Keratinocyte (primary cell): ENCODE results near the gene OSBPL5. TPM values are rescaled to one million over a fixed set of nuclear protein-coding genes. Genes with fewer than 3 reads are reported as not detected.

Experiments used
- DNase-seq: peaks from one replicate; pipeline ENCODE4 v3.0.0-alpha.2; 2011; ENCODE audit warnings: low read depth, missing footprints, low spot score
- FAIRE-seq: peaks from 2 replicates; lab custom pipeline; 2011; peaks lifted over from hg19 to GRCh38; lab: Jason Lieb, UNC
- H2AFZ ChIP-seq: 2 replicates; pipeline ENCODE4 v1.6.0; 2012; ENCODE audit warnings: low read length, control low read depth, inconsistent platforms; ENCODE audit not compliant: control insufficient read depth
- H3K27ac ChIP-seq: 2 replicates; pipeline ENCODE4 v1.5.1; 2011; ENCODE audit warnings: low read length; ENCODE audit not compliant: control insufficient read depth, insufficient read depth
- H3K27me3 ChIP-seq: 3 replicates; pipeline ENCODE4 v1.6.0; 2011; ENCODE audit warnings: low read length; ENCODE audit not compliant: control insufficient read depth, insufficient read depth; ENCODE audit errors: extremely low read depth
- H3K36me3 ChIP-seq, 2 experiments: 2 replicates in 1 of 2; 3 replicates in 1 of 2; pipeline ENCODE4 v1.5.1; 2011; ENCODE audit warnings: low read length in 2 of 2, mild to moderate bottlenecking in 1 of 2; ENCODE audit not compliant: control insufficient read depth in 2 of 2, insufficient read depth in 2 of 2; ENCODE audit errors: extremely low read depth in 1 of 2
- H3K4me1 ChIP-seq: 3 replicates; pipeline ENCODE4 v1.5.1; 2011; ENCODE audit warnings: low read length; ENCODE audit not compliant: control insufficient read depth, insufficient read depth; ENCODE audit errors: extremely low read depth
- H3K4me2 ChIP-seq: 3 replicates; pipeline ENCODE4 v1.6.0; 2011; ENCODE audit warnings: low read depth, low read length; ENCODE audit not compliant: control insufficient read depth, insufficient read depth; ENCODE audit errors: extremely low read depth
- H3K4me3 ChIP-seq, 3 experiments: fragments of 200-600 bp in 1 of 3; sonication (generic) in 1 of 3; 2 replicates in 2 of 3; 3 replicates in 1 of 3; pipeline ENCODE4 v1.5.1; 2011 to 2016; ENCODE audit warnings: low read length in 3 of 3, mild to moderate bottlenecking in 3 of 3, control low read depth in 2 of 3, inconsistent platforms in 1 of 3, low read depth in 1 of 3, mixed read lengths in 1 of 3, mixed run types in 1 of 3, moderate library complexity in 1 of 3; ENCODE audit not compliant: control insufficient read depth in 2 of 3, insufficient read depth in 2 of 3; ENCODE audit errors: extremely low read depth in 1 of 3
- H3K79me2 ChIP-seq: 2 replicates; pipeline ENCODE4 v1.6.0; 2012; ENCODE audit warnings: low read length; ENCODE audit not compliant: control insufficient read depth, insufficient read depth
- H3K9ac ChIP-seq: 3 replicates; pipeline ENCODE4 v1.6.0; 2011; ENCODE audit warnings: low read length; ENCODE audit not compliant: control insufficient read depth, insufficient read depth; ENCODE audit errors: extremely low read depth
- H3K9me1 ChIP-seq: 3 replicates; pipeline ENCODE4 v1.6.0; 2011; ENCODE audit warnings: low read length; ENCODE audit not compliant: control insufficient read depth, insufficient read depth; ENCODE audit errors: extremely low read depth
- H3K9me3 ChIP-seq: 2 replicates; pipeline ENCODE4 v1.5.1; 2012; ENCODE audit warnings: low read depth, low read length; ENCODE audit not compliant: control insufficient read depth
- H4K20me1 ChIP-seq: 3 replicates; pipeline ENCODE4 v1.6.0; 2011; ENCODE audit warnings: low read length; ENCODE audit not compliant: control insufficient read depth, insufficient read depth; ENCODE audit errors: extremely low read depth
- CTCF ChIP-seq, 3 experiments: IDR thresholded peaks in 1 of 3; conservative IDR thresholded peaks in 1 of 3; optimal IDR thresholded peaks in 1 of 3; 2 replicates in 2 of 3; 3 replicates in 1 of 3; pipeline versions ENCODE3 to v1.5.1; 2011; ENCODE audit warnings: low read length in 3 of 3, mild to moderate bottlenecking in 3 of 3, moderate library complexity in 2 of 3, control low read depth in 1 of 3, inconsistent platforms in 1 of 3; ENCODE audit not compliant: insufficient read depth in 2 of 3; ENCODE audit errors: extremely low read depth in 1 of 3
- EZH2 ChIP-seq: IDR thresholded peaks from one replicate; pipeline ENCODE4 v1.6.1; 2012; ENCODE audit warnings: inconsistent platforms, mild to moderate bottlenecking, low read length, moderate library complexity
- dilution Hi-C: fragments of 300-500 bp; cut with MboI; formaldehyde crosslinking; loops from one replicate; pipeline ENCODE4 v1.7.0; 2020; ENCODE audit warnings: low sequenced_read_pairs; ENCODE audit not compliant: extremely low pct_ligation_motif_present
- polyA plus RNA-seq, 5 experiments: library from polyadenylated mRNA; depleted of rRNA in 3 of 5; stranded (reverse) in 3 of 5; stranded (forward) in 1 of 5; unstranded in 1 of 5; fragments of >200 nt; gene quantifications; 1 replicate in 1 of 5; 2 replicates in 3 of 5; 3 replicates in 1 of 5; pipeline versions ENCODE4 v1.2.1 to v1.2.3, GENCODE V29; 2011 to 2012; ENCODE audit warnings: missing spikeins in 2 of 5, low read depth in 1 of 5, low replicate concordance in 1 of 5

Gene OSBPL5
- polyA plus RNA-seq, 1 donor (not counting 4 experiments of a cell fraction or from before 2014, with no cell fraction given), result 3.0 TPM

GRCh38 chr11:3042496-3043314, 122.4 kb downstream of the OSBPL5 start:
- TF ChIP-seq CTCF (optimal IDR thresholded peaks at IDR 0.05 in 1 of 3, IDR thresholded peaks at IDR 0.05 in 1 of 3, conservative IDR thresholded peaks at IDR 0.05 in 1 of 3; ENCODE audit: extremely low read depth in 1 of 3, insufficient read depth in 2 of 3, low read length in 3 of 3), result no peak
- no peak for TF ChIP-seq EZH2
- Histone ChIP-seq H3K4me3 (no peak overlapping the region), H3K4me1 (peaks cover 8% of the 10 kb centered on the region), H4K20me1 (peaks cover 44% of the 10 kb centered on the region), H3K4me2 (no peak overlapping the region), H3K9me1 (peaks cover 8% of the 10 kb centered on the region), H3K36me3 (peaks cover 31 to 67% of the 10 kb centered on the region in 2 experiments), H3K9me3 (no peaks in the 10 kb centered on the region), H3K79me2 (peaks cover 48% of the 10 kb centered on the region), H2AFZ (no peak overlapping the region), H3K9ac (no peak overlapping the region), H3K27me3 (no peaks in the 10 kb centered on the region), H3K27ac (no peak overlapping the region)
- FAIRE-seq (no peak), DNase-seq (no peak)
- dilution Hi-C loops, result no loop called here

GRCh38 chr11:3041699-3042441, 123.2 kb downstream of the OSBPL5 start:
- dilution Hi-C loops, result no loop called here
- Histone ChIP-seq H3K27ac (no peak overlapping the region), H3K9me3 (no peaks in the 10 kb centered on the region), H2AFZ (no peak overlapping the region), H3K9me1 (peaks cover 12% of the 10 kb centered on the region), H3K4me2 (no peak overlapping the region), H3K36me3 (peaks cover 29 to 71% of the 10 kb centered on the region in 2 experiments), H3K9ac (no peak overlapping the region), H3K4me3 (no peak overlapping the region), H3K27me3 (no peaks in the 10 kb centered on the region), H3K4me1 (peaks cover 17% of the 10 kb centered on the region), H4K20me1 (peaks cover 48% of the 10 kb centered on the region), H3K79me2 (peaks cover 42% of the 10 kb centered on the region)
- no peak for FAIRE-seq
- DNase-seq, result no peak
- no peak for TF ChIP-seq CTCF (optimal IDR thresholded peaks at IDR 0.05 in 1 of 3, IDR thresholded peaks at IDR 0.05 in 1 of 3, conservative IDR thresholded peaks at IDR 0.05 in 1 of 3; ENCODE audit: extremely low read depth in 1 of 3, insufficient read depth in 2 of 3, low read length in 3 of 3)
- TF ChIP-seq EZH2, result no peak
